Body of pancreas (tissue), 4 donors: ENCODE results near the gene BACE2.
"Not testable (repeated sequence)": the region's sequence is repeated elsewhere in the genome, so short reads cannot be mapped to it uniquely, and the experiment has no call there.

Experiments used
- CTCF ChIP-seq, 7 experiments: fragments of 450-650 bp in 4 of 7; fragments of 200-600 bp in 3 of 7; sonication (generic) in 3 of 7; IDR thresholded peaks; one replicate each; pipeline ENCODE4 v1.5.1; 2016 to 2019; ENCODE audit warnings: antibody characterized with exemption in 7 of 7
- POLR2A ChIP-seq, 3 donors: fragments of 450-650 bp; IDR thresholded peaks; one replicate each; pipeline ENCODE4 v1.6.1; 2016; ENCODE audit warnings: antibody characterized with exemption in 3 of 3, mild to moderate bottlenecking in 2 of 3

DNA sequence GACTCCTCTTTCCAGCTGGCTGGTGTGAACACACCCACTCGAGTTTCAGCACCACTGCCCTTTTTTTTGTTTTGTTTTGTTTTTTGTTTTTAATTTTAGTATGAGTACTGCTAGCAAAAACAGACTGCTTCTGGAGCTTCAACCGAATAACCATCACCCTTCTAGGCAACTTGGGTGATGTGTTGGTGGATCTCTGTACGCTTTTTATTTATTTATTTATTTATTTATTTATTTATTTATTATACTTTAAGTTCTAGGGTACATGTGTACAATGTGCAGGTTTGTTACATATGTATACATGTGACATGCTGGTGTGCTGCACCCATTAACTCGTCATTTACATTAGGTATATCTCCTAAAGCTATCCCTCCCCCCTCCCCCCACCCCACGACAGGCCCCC lies 30.7 kb downstream of the BACE2 start:
- not testable (repeated sequence) for TF ChIP-seq CTCF, POLR2A (IDR thresholded peaks at IDR 0.05)
